GM10266 (cell line): Measurements from ENCODE around the gene AGAP3.

Source experiments
- DNase-seq: peaks from one replicate; pipeline ENCODE4 v3.0.0; 2012; ENCODE audit errors: extremely low spot score
- CTCF ChIP-seq: IDR thresholded peaks from 2 replicates; pipeline ENCODE4 v1.5.1; 2012; ENCODE audit warnings: mild to moderate bottlenecking, low read depth; ENCODE audit not compliant: control insufficient read depth, insufficient read depth; ENCODE audit errors: missing control alignments

Gene AGAP3

GRCh38 chr7:151192002-151192539 lies 105.8 kb downstream of the AGAP3 start:
- no peak for TF ChIP-seq CTCF
- no peak for DNase-seq

DNA sequence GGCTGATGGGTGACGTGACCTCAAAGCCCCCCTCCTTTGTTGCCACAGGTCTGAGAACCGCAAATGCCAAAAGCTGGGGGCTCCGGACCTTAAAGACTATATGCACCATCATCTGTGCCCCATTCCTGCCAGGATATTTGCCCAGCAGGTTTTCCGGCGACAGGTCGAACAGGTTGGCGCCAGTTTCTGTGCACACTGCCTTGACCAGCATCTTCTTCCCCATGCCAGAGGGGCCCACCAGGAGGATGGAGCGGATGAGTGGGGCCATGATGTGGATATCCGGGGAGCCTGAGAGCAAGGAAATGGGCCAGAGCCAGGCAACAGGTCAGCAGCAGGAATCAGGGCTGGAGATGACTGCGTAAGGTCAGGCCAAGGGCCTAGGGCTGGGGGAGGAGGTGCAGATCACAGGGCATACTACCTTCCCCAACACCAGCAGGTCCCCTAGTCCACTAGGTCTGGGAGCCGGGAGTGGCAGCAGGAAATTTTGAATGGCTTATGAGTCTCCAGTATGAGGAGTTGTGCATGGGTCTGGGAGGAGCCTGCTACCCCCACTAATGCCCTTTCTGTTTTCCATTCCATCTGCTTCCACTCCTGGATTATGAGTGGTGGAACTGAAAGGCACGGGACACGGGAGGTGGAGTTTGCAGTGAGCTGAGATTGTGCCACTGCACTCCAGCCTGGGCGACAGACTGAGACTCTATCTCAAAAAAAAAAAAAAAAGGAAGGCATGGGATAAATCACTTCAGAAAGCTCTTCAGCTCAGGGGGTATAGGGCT lies 107.1 kb downstream of the AGAP3 start:
- DNase-seq: no peak
- TF ChIP-seq CTCF: no peak
